ENCODE results near the gene MYO6. TPM values are rescaled to one million over a fixed set of nuclear protein-coding genes. Genes with fewer than 3 reads are reported as not detected.

Gene MYO6
- total and polyA plus RNA-seq, 2 of the 8 experiments (the other 6 are each of a cell fraction or from before 2014, with no cell fraction given), result 8.3 to 21.9 TPM

DNA sequence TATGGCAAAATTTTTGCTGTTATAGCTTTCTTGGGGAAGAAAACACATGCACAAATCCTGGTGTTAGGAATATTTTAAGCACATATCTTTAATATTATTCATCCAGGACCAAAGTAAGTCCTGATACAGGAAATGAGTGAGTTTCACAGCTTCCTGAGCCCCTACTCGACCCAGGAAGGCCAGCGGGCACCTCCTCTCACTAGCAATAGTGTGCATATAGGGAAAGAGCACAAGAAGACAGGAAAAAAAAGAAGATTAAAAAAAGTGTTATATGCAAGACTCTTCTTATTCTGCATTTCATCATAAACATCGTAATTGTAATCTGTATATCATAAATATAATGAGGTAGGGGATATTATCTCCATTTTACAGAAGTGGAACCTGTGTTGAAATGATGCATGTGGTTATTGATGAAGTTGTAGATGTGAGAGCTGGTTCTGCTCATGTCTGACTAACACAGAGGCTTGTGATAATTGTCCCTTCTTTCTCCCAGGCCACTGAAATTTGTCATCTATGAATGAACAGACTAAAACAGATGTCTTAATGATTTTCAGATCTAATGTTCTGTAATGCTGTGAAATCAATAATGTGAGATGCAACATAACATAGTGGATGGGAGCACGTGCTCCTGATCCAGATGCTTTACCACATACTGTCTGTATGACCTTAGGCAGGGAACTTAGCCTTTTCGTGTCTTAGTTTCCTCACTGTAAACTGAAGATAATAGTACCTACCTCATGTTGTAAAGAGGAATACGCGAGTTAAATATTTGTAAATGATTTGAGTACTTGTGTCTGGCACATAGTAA lies 101.2 kb downstream of the MYO6 start:
- no peak overlapping the region for H2AK5ac ChIP-seq (ENCODE audit: low read depth, low read length)
- no peak overlapping the region for H3K4me3 ChIP-seq (ENCODE audit: extremely low read depth in 1 of 4, insufficient read depth in 2 of 4, low read depth in 3 of 4, low read length in 4 of 4)
- H4K5ac ChIP-seq (ENCODE audit: insufficient read length, low read depth, low read length), result no peak overlapping the region
- no peak overlapping the region for H3K9ac ChIP-seq (replicated peaks in 1 of 4; ENCODE audit: extremely low read depth in 1 of 4, low read depth in 3 of 4, low read length in 3 of 4)
- H4K91ac ChIP-seq (replicated peaks; ENCODE audit: insufficient read length, low read length), result no peak overlapping the region
- H2BK20ac ChIP-seq (ENCODE audit: low read length), result no peak overlapping the region
- no peaks in the 10 kb centered on the region for H3K23me2 ChIP-seq (ENCODE audit: low read depth, low read length)
- FAIRE-seq (peak; percentile 19), DNase-seq (ENCODE audit: low read depth in 1 of 2, low spot score in 2 of 2) (no peak)
- H3K14ac ChIP-seq (ENCODE audit: insufficient read length), result no peak overlapping the region
- H2BK5ac ChIP-seq (ENCODE audit: low read depth, low read length), result no peak overlapping the region
- no peak overlapping the region for H2BK15ac ChIP-seq (ENCODE audit: low read length)
- no peak overlapping the region for H3K18ac ChIP-seq (ENCODE audit: extremely low read depth, low read length)
- H2BK12ac ChIP-seq (ENCODE audit: low read depth, low read length), result no peak overlapping the region
- H3K79me2 ChIP-seq (ENCODE audit: control insufficient read depth in 1 of 2, insufficient read depth in 2 of 2, low read length in 2 of 2), result no peaks in the 10 kb centered on the region
- H4K20me1 ChIP-seq (replicated peaks in 1 of 2; ENCODE audit: control insufficient read depth in 1 of 2, insufficient read depth in 2 of 2, low read length in 2 of 2), result no peaks in the 10 kb centered on the region
- POLR2A ChIA-PET (ENCODE audit: partially characterized antibody), result no interaction called here
- no peak overlapping the region for H3K27ac ChIP-seq (ENCODE audit: low read depth, low read length)
- no peak overlapping the region for H3K4ac ChIP-seq (replicated peaks; ENCODE audit: insufficient read length, low read depth, low read length)
- WGBS, 2 experiments (ENCODE audit: extremely low coverage in 1 of 2, insufficient coverage in 1 of 2, insufficient read length in 1 of 2, insufficient replicate concordance in 2 of 2, low coverage in 1 of 2, low lambda C conversion rate in 2 of 2, missing lambda C conversion rate in 1 of 2), result 75% methylated on average over 7 of the region's 7 CpGs; no CpG with 5 or more reads in 1 of the 2 experiments
- H3K79me1 ChIP-seq (ENCODE audit: low read depth, low read length), result no peaks in the 10 kb centered on the region
- no peak overlapping the region for H4K8ac ChIP-seq (ENCODE audit: extremely low read depth, insufficient read depth, low read length)
- no peak overlapping the region for H3K4me2 ChIP-seq (ENCODE audit: insufficient read depth in 1 of 2, low read depth in 2 of 2, low read length in 2 of 2)
- no peak overlapping the region for H2AFZ ChIP-seq (ENCODE audit: low read length)
- no peak overlapping the region for H3K23ac ChIP-seq (ENCODE audit: insufficient read length)
- no peak overlapping the region for H3K56ac ChIP-seq (replicated peaks; ENCODE audit: insufficient read length, low read depth, low read length)
- H3K9me3 ChIP-seq (ENCODE audit: insufficient read depth in 2 of 2, low read depth in 1 of 2, low read length in 1 of 2), result no peaks in the 10 kb centered on the region
- CTCF ChIA-PET (ENCODE audit: partially characterized antibody), result interaction anchor here (1.5 kb wide), 1 partner anchor 43 kb away, joined by 4 read pairs; no protein-coding TSS in a partner anchor
- no peak overlapping the region for H2BK120ac ChIP-seq (replicated peaks; ENCODE audit: low read depth, low read length)
- no peaks in the 10 kb centered on the region for H3K4me1 ChIP-seq (replicated peaks in 1 of 4; ENCODE audit: control insufficient read depth in 3 of 4, insufficient read depth in 4 of 4, low read length in 3 of 4)
- no peaks in the 10 kb centered on the region for H3K36me3 ChIP-seq (ENCODE audit: control insufficient read depth in 2 of 4, insufficient read depth in 4 of 4, low read length in 3 of 4)
- no peaks in the 10 kb centered on the region for H3K27me3 ChIP-seq (replicated peaks in 1 of 4; ENCODE audit: control insufficient read depth in 3 of 4, extremely low read depth in 1 of 4, insufficient read depth in 3 of 4, low read length in 3 of 4)
- TF ChIP-seq RBBP5 (IDR thresholded peaks at IDR 0.05; ENCODE audit: borderline replicate concordance, low read depth, low read length) (no peak), SP1 (IDR thresholded peaks at IDR 0.05; ENCODE audit: low read depth, low read length) (no peak), BRCA1 (IDR thresholded peaks at IDR 0.05; ENCODE audit: low read depth, low read length) (no peak), CHD1 (IDR thresholded peaks at IDR 0.05; ENCODE audit: low read depth, low read length) (no peak), TAF7 (optimal IDR thresholded peaks at IDR 0.05; ENCODE audit: borderline replicate concordance, low read depth, low read length) (no peak), CHD2 (IDR thresholded peaks at IDR 0.05; ENCODE audit: low read length) (no peak), CREB1 (IDR thresholded peaks at IDR 0.05) (no peak), RNF2 (IDR thresholded peaks at IDR 0.05; ENCODE audit: borderline replicate concordance, low read depth, low read length, missing control alignments, poor library complexity, severe bottlenecking) (no peak), GTF2F1 (IDR thresholded peaks at IDR 0.05; ENCODE audit: borderline replicate concordance, low read depth, low read length) (no peak), EGR1 (IDR thresholded peaks at IDR 0.05; ENCODE audit: borderline replicate concordance, low read depth, low read length) (no peak), ZNF274 (IDR thresholded peaks at IDR 0.05; ENCODE audit: borderline replicate concordance, extremely low read depth, low read length) (no peak), RAD21 (IDR thresholded peaks at IDR 0.05 in 1 of 2, conservative IDR thresholded peaks at IDR 0.05 in 1 of 2; ENCODE audit: low read depth in 2 of 2, low read length in 2 of 2) (no peak), BACH1 (IDR thresholded peaks at IDR 0.05; ENCODE audit: low read length) (no peak)

Data from H1 (cell line).